ENCODE measurements around the gene UTS2B. TPM values are rescaled to one million over a fixed set of nuclear protein-coding genes. Genes with fewer than 3 reads are reported as not detected.

Gene UTS2B
- total and polyA plus RNA-seq, 4 donors, result 0.10 to 0.76 TPM; not detected in 2

- WGBS, result 94% methylated on average over 1 of the region's 1 CpG
Observed at GRCh38 chr3:191352014-191352413, 21.7 kb upstream of the UTS2B start.

GRCh38 chr3:191350396-191351090 lies 20.2 kb upstream of the UTS2B start:
- Histone ChIP-seq H3K27me3 (ENCODE audit: control insufficient read depth in 4 of 4, insufficient read depth in 4 of 4, low read length in 3 of 4) (no peaks in the 10 kb centered on the region), H3K9me3 (ENCODE audit: control insufficient read depth in 4 of 4, low read length in 3 of 4) (no peaks in the 10 kb centered on the region), H3K36me3 (ENCODE audit: control insufficient read depth in 4 of 4, insufficient read depth in 3 of 4, low read depth in 1 of 4, low read length in 3 of 4) (no peaks in the 10 kb centered on the region), H3K27ac (ENCODE audit: low read depth in 1 of 2, low read length in 2 of 2) (peak overlapping the region in 1 of 2 donors; percentile 15), H3K4me1 (ENCODE audit: control insufficient read depth in 4 of 4, insufficient read depth in 4 of 4, low read length in 3 of 4) (peaks cover 13 to 43% (median 31%) of the 10 kb centered on the region in 4 donors), H3K4me3 (ENCODE audit: low read depth in 1 of 3, low read length in 3 of 3) (no peak overlapping the region), H3K9ac (ENCODE audit: low read depth in 1 of 2, low read length in 2 of 2) (no peak overlapping the region)
- no peak for DNase-seq (ENCODE audit: low spot score)
- WGBS, result 39% methylated on average over 5 of the region's 5 CpGs
- no peak for TF ChIP-seq JUND (IDR thresholded peaks at IDR 0.05)
- no peak for TF ChIP-seq RAD21 (IDR thresholded peaks at IDR 0.05)
- no peak for TF ChIP-seq SP1 (IDR thresholded peaks at IDR 0.05)
- peak; percentile 59 for TF ChIP-seq YY1 (IDR thresholded peaks at IDR 0.05)
- no peak for TF ChIP-seq HNF4G (IDR thresholded peaks at IDR 0.05)

More at GRCh38 chr3:191352014-191352413, 21.7 kb upstream of the UTS2B start:
- Histone ChIP-seq H3K9ac (ENCODE audit: low read depth in 1 of 2, low read length in 2 of 2) (no peak overlapping the region), H3K4me3 (ENCODE audit: low read depth in 1 of 3, low read length in 3 of 3) (no peak overlapping the region), H3K9me3 (ENCODE audit: control insufficient read depth in 4 of 4, low read length in 3 of 4) (no peaks in the 10 kb centered on the region), H3K36me3 (ENCODE audit: control insufficient read depth in 4 of 4, insufficient read depth in 3 of 4, low read depth in 1 of 4, low read length in 3 of 4) (peaks cover 0 to under 1% (median 0%) of the 10 kb centered on the region in 4 donors), H3K27me3 (ENCODE audit: control insufficient read depth in 4 of 4, insufficient read depth in 4 of 4, low read length in 3 of 4) (no peaks in the 10 kb centered on the region), H3K27ac (ENCODE audit: low read depth in 1 of 2, low read length in 2 of 2) (peak overlapping the region; percentile 41 to 94), H3K4me1 (ENCODE audit: control insufficient read depth in 4 of 4, insufficient read depth in 4 of 4, low read length in 3 of 4) (peaks cover 14 to 52% (median 38%) of the 10 kb centered on the region in 4 donors)
- TF ChIP-seq, protein P1, sequence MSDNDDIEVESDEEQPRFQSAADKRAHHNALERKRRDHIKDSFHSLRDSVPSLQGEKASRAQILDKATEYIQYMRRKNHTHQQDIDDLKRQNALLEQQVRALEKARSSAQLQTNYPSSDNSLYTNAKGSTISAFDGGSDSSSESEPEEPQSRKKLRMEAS (IDR thresholded peaks at IDR 0.05), result no peak
- TF ChIP-seq FOXA1 (IDR thresholded peaks at IDR 0.05) (no peak), JUND (IDR thresholded peaks at IDR 0.05) (peak in 1 of 2 donors; percentile 44)
- DNase-seq (ENCODE audit: low spot score), result no peak

DNA sequence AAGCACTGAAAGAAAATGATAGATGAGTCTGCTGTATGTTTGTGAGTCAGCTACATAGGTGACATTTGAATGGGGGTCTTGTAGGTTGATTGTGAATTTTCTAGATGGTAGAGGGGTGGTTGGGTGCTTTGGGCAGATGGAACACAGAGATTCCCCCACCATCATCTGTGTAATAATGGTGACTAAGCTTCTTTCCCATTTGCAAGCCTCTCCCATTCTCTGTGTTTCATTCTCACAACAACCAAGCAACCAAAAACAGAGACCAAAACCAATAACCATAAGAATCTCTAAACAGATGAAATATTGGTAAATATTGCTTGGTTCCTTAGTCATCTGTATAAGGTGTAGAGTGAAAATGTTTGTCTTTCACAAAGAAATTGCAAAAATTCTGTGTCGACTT lies 17.8 kb upstream of the UTS2B start:
- Histone ChIP-seq H3K9me3 (ENCODE audit: control insufficient read depth in 4 of 4, low read length in 3 of 4) (no peaks in the 10 kb centered on the region), H3K4me3 (ENCODE audit: low read depth in 1 of 3, low read length in 3 of 3) (no peak overlapping the region), H3K27ac (ENCODE audit: low read depth in 1 of 2, low read length in 2 of 2) (no peak overlapping the region), H3K27me3 (ENCODE audit: control insufficient read depth in 4 of 4, insufficient read depth in 4 of 4, low read length in 3 of 4) (no peaks in the 10 kb centered on the region), H3K36me3 (ENCODE audit: control insufficient read depth in 4 of 4, insufficient read depth in 3 of 4, low read depth in 1 of 4, low read length in 3 of 4) (no peaks in the 10 kb centered on the region), H3K4me1 (ENCODE audit: control insufficient read depth in 4 of 4, insufficient read depth in 4 of 4, low read length in 3 of 4) (peaks cover 15 to 30% (median 25%) of the 10 kb centered on the region in 4 donors), H3K9ac (ENCODE audit: low read depth in 1 of 2, low read length in 2 of 2) (no peak overlapping the region)
- no peak for DNase-seq (ENCODE audit: low spot score)
- TF ChIP-seq SP1 (IDR thresholded peaks at IDR 0.05), result no peak
- TF ChIP-seq CTCF (IDR thresholded peaks at IDR 0.05; ENCODE audit: low read depth, low read length, missing input control), result no peak
- TF ChIP-seq RXRA (IDR thresholded peaks at IDR 0.05), result no peak
- no peak for TF ChIP-seq RAD21 (IDR thresholded peaks at IDR 0.05)
- TF ChIP-seq TAF1 (conservative IDR thresholded peaks at IDR 0.05), result no peak
- TF ChIP-seq NR2F2 (IDR thresholded peaks at IDR 0.05), result no peak
- 89% methylated on average over 1 of the region's 1 CpG for WGBS

GRCh38 chr3:191347228-191347627 lies 16.9 kb upstream of the UTS2B start:
- Histone ChIP-seq H3K27me3 (ENCODE audit: control insufficient read depth in 4 of 4, insufficient read depth in 4 of 4, low read length in 3 of 4) (no peaks in the 10 kb centered on the region), H3K27ac (ENCODE audit: low read depth in 1 of 2, low read length in 2 of 2) (no peak overlapping the region), H3K4me3 (ENCODE audit: low read depth in 1 of 3, low read length in 3 of 3) (no peak overlapping the region), H3K36me3 (ENCODE audit: control insufficient read depth in 4 of 4, insufficient read depth in 3 of 4, low read depth in 1 of 4, low read length in 3 of 4) (no peaks in the 10 kb centered on the region), H3K9ac (ENCODE audit: low read depth in 1 of 2, low read length in 2 of 2) (no peak overlapping the region), H3K4me1 (ENCODE audit: control insufficient read depth in 4 of 4, insufficient read depth in 4 of 4, low read length in 3 of 4) (peaks cover 13 to 31% (median 20%) of the 10 kb centered on the region in 4 donors), H3K9me3 (ENCODE audit: control insufficient read depth in 4 of 4, low read length in 3 of 4) (no peaks in the 10 kb centered on the region)
- DNase-seq (ENCODE audit: low spot score), result no peak
- 84% methylated on average over 3 of the region's 3 CpGs for WGBS
- TF ChIP-seq RAD21 (IDR thresholded peaks at IDR 0.05) (no peak), ZBTB33 (IDR thresholded peaks at IDR 0.05) (no peak), HNF4A (conservative IDR thresholded peaks at IDR 0.05) (no peak), RXRA (IDR thresholded peaks at IDR 0.05) (no peak), HNF4G (IDR thresholded peaks at IDR 0.05) (no peak), FOXA2 (IDR thresholded peaks at IDR 0.05) (no peak), GABPA (IDR thresholded peaks at IDR 0.05 in 1 of 2, conservative IDR thresholded peaks at IDR 0.05 in 1 of 2) (no peak), JUND (IDR thresholded peaks at IDR 0.05) (no peak), SP1 (IDR thresholded peaks at IDR 0.05) (no peak), CTCF (IDR thresholded peaks at IDR 0.05; ENCODE audit: low read depth, low read length, missing input control) (no peak)
- TF ChIP-seq, protein P1 (IDR thresholded peaks at IDR 0.05), result no peak

All from liver (tissue), 9 donors.